K562 (cell line): ENCODE results near the gene MFSD12. TPM values are rescaled to one million over a fixed set of nuclear protein-coding genes. Genes with fewer than 3 reads are reported as not detected.

Experiments
- BHLHE40 ChIP-seq: IDR thresholded peaks from 2 replicates; pipeline ENCODE4 v1.6.1; 2011; ENCODE audit warnings: low read length, improper control_type of control experiment
- CCNT2 ChIP-seq: IDR thresholded peaks from 2 replicates; pipeline ENCODE4 v1.6.1; 2011; ENCODE audit warnings: borderline replicate concordance, low read depth, mild to moderate bottlenecking, moderate library complexity, mixed read lengths, low read length; ENCODE audit not compliant: insufficient read length; ENCODE audit errors: extremely low read depth
- CREM ChIP-seq: IDR thresholded peaks from 2 replicates; pipeline ENCODE4 v1.6.1; 2014; ENCODE audit warnings: antibody characterized with exemption, low read depth
- DDX20 ChIP-seq: fragments of 450-650 bp; IDR thresholded peaks from 2 replicates; pipeline ENCODE4 v1.6.1; 2016; ENCODE audit warnings: missing genetic modification characterization, low read depth, mild to moderate bottlenecking, missing compliant biosample characterization, moderate library complexity
- ETV1 ChIP-seq: fragments of 450-650 bp; conservative IDR thresholded peaks from 2 replicates; pipeline ENCODE4 v1.6.1; 2016; ENCODE audit warnings: missing genetic modification characterization, control low read depth, low read depth, missing compliant biosample characterization
- GATAD2A ChIP-seq: fragments of 450-650 bp; IDR thresholded peaks from 2 replicates; pipeline ENCODE4 v1.6.1; 2017
- HMGN3 ChIP-seq: IDR thresholded peaks from 2 replicates; pipeline ENCODE4 v1.6.1; 2011; ENCODE audit warnings: borderline replicate concordance, low read depth, mild to moderate bottlenecking, mixed read lengths, low read length; ENCODE audit not compliant: insufficient read length; ENCODE audit errors: extremely low read depth
- JUN ChIP-seq, 2 experiments: sonication (generic) in 1 of 2; formaldehyde crosslinking in 1 of 2; IDR thresholded peaks; 2 replicates each; pipeline versions ENCODE4 v1.6.1 to v1.8.0; 2012 to 2022; ENCODE audit warnings: borderline replicate concordance in 2 of 2, mild to moderate bottlenecking in 2 of 2, improper control_type of control experiment in 1 of 2, low read depth in 1 of 2, low read length in 1 of 2, missing genetic modification reagents in 1 of 2
- KLF16 ChIP-seq: IDR thresholded peaks from 2 replicates; pipeline ENCODE4 v1.6.1; 2016; ENCODE audit warnings: antibody characterized with exemption
- MBD2 ChIP-seq: sonication (generic); IDR thresholded peaks from 2 replicates; pipeline ENCODE4 v1.6.1; 2016; ENCODE audit warnings: low read depth, borderline replicate concordance
- NEUROD1 ChIP-seq: fragments of 150-350 bp; IDR thresholded peaks from 2 replicates; pipeline ENCODE4 v1.6.1; 2014; ENCODE audit warnings: borderline replicate concordance, low read length, low read depth; ENCODE audit not compliant: partially characterized antibody
- RBBP5 ChIP-seq: fragments of 200-600 bp; sonication (generic); IDR thresholded peaks from 2 replicates; pipeline ENCODE4 v1.6.1; 2012; ENCODE audit warnings: borderline replicate concordance, mild to moderate bottlenecking, low read length, control low read depth, inconsistent platforms; ENCODE audit not compliant: insufficient read depth, poor library complexity, severe bottlenecking
- RBM17 ChIP-seq: fragments of 200-400 bp; formaldehyde crosslinking; IDR thresholded peaks from 2 replicates; pipeline ENCODE4 v1.6.1; 2017; ENCODE audit warnings: low read depth, mild to moderate bottlenecking, low read length, borderline replicate concordance
- RCOR1 ChIP-seq, 2 experiments: IDR thresholded peaks; 2 replicates each; pipeline ENCODE4 v1.6.1; 2012; ENCODE audit warnings: low read depth in 2 of 2, low read length in 2 of 2, borderline replicate concordance in 1 of 2, improper control_type of control experiment in 1 of 2
- SIRT6 ChIP-seq: IDR thresholded peaks from one replicate; pipeline ENCODE4 v1.6.1; 2012; ENCODE audit warnings: low read depth, mild to moderate bottlenecking, control low read depth, inconsistent platforms, low read length, moderate library complexity
- SREBF1 ChIP-seq: fragments of 150-350 bp; IDR thresholded peaks from 2 replicates; pipeline ENCODE4 v1.6.1; 2014; ENCODE audit warnings: antibody characterized with exemption, low read depth, low read length, borderline replicate concordance
- TAF7 ChIP-seq: fragments of 450-650 bp; IDR thresholded peaks from 2 replicates; pipeline ENCODE4 v1.6.1; 2016; ENCODE audit warnings: missing genetic modification characterization, missing compliant biosample characterization
- TBL1XR1 ChIP-seq, 2 experiments: IDR thresholded peaks; 2 replicates each; pipeline ENCODE4 v1.6.1; 2012; ENCODE audit warnings: improper control_type of control experiment in 2 of 2, low read length in 2 of 2, mild to moderate bottlenecking in 1 of 2
- ZNF239 ChIP-seq: fragments of 250-450 bp; sonication (Bioruptor Pico); IDR thresholded peaks from 2 replicates; pipeline ENCODE4 v1.4.0; 2020; ENCODE audit warnings: mild to moderate bottlenecking
- ZNF311 ChIP-seq: fragments of 250-450 bp; sonication (Bioruptor Pico); IDR thresholded peaks from 2 replicates; pipeline ENCODE4 v1.4.0; 2020; ENCODE audit warnings: mild to moderate bottlenecking, moderate library complexity
- polyA plus RNA-seq, 8 experiments: library from polyadenylated mRNA; depleted of rRNA in 4 of 8; stranded (reverse) in 5 of 8; unstranded in 3 of 8; fragments of >200 nt; fragmentation: Nextera tagmentation in 2 of 8; fragmentation: Illumina TruSeq in 1 of 8; extraction: Ambion mirVana in 2 of 8; extraction: Trizol in 1 of 8; gene quantifications; 2 replicates each; pipeline versions ENCODE4 v1.2.1 to v1.2.3, GENCODE V29; 2011 to 2014; ENCODE audit warnings: inconsistent platforms in 1 of 8, missing spikeins in 1 of 8
- total RNA-seq, 7 experiments: library from RNA; depleted of rRNA in 6 of 7; stranded (reverse); fragments of >200 nt in 6 of 7; fragmentation: Illumina TruSeq in 2 of 7; extraction: Trizol in 2 of 7; gene quantifications; 2 replicates each; pipeline versions ENCODE4 v1.2.1 to v1.2.3, GENCODE V29; 2011 to 2021; ENCODE audit warnings: low replicate concordance in 1 of 7
- TF ChIP-seq, protein P1 (sequence below): sonication (generic); formaldehyde crosslinking; IDR thresholded peaks from 2 replicates; pipeline ENCODE4 v1.8.0; 2022; ENCODE audit warnings: mild to moderate bottlenecking, missing genetic modification reagents
- TF ChIP-seq, protein P2 (sequence below): fragments of 450-650 bp; formaldehyde crosslinking; IDR thresholded peaks from 2 replicates; pipeline ENCODE4 v1.4.0; 2020; ENCODE audit warnings: mild to moderate bottlenecking, moderate library complexity
- TF ChIP-seq, protein P3 (sequence below): conservative IDR thresholded peaks from 2 replicates; pipeline ENCODE4 v1.6.1; 2011; ENCODE audit warnings: low read depth, mild to moderate bottlenecking, low read length; ENCODE audit not compliant: control insufficient read depth

The MFSD12 gene
- total and polyA plus RNA-seq, 9 of the 15 experiments (the other 6 are each of a cell fraction or from before 2014, with no cell fraction given), result 0.69 to 112 (median 31.8) TPM

DNA sequence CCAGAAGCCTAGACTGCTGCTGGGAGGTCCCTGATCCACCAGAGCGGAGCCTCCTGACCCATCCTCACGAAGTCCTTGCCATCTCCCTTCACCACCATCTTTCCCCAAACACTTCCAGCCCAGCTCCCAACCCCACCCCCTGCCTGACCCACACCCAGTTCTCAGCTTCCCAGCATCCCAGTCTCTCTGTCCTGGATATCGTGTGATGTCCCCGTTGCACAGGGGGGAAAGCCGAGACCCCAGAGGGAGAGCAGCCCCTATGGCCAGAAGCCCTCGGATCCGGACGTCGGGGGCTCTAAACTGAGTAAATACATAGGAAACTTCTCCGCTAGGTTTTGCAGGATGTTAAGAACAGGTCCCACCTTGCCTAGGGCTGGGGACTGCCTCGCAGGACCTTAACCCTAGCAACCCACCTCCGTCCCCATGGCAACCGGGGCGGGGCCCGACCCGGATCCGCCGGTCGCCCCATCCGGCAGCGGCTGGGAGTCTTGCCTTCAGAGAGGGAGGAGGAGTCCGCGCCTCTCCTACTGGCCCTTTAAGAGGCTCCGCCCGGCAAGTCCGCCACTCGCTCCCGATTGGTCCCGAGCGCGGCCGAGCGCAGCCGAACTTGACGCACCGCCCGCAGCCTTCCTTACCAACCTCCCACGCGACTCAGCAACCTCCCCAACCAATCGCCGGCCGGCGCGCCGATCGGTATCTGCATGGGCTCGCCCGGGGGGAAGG is 14.9 kb upstream of the MFSD12 start (continued):
- TF ChIP-seq RBBP5 (peak; percentile 32), RCOR1 (IDR thresholded peaks at IDR 0.05; ENCODE audit: borderline replicate concordance in 1 of 2, low read depth in 2 of 2, low read length in 2 of 2) (peak in 1 of 2 experiments; percentile 66; a peak in 1 of 4 replicates), RBM17 (no peak), ZNF239 (no peak), CCNT2 (peak; percentile 83), MBD2 (peak; percentile 87), TAF7 (tag) (no peak), BHLHE40 (peak; percentile 78), GATAD2A (peak; percentile 98), ETV1 (0 out of 2 replicates have a peak, but pooled peaks have one; percentile 18), CREM (peak; percentile 78), SIRT6 (no peak), SREBF1 (0 out of 2 replicates have a peak, but pooled peaks have one; percentile 27), JUN (IDR thresholded peaks at IDR 0.05; ENCODE audit: borderline replicate concordance, low read depth, low read length) (no peak), JUN (CRISPR knock-in tag; IDR thresholded peaks at IDR 0.05; ENCODE audit: borderline replicate concordance) (no peak), NEUROD1 (peak; percentile 90), DDX20 (tag) (no peak), KLF16 (peak; percentile 79), ZNF311 (CRISPR knock-in tag) (no peak), TBL1XR1 (IDR thresholded peaks at IDR 0.05; ENCODE audit: low read length in 2 of 2) (peak in 1 of 2 experiments; percentile 33; a peak in 1 of 4 replicates), HMGN3 (peak; percentile 80)
- TF ChIP-seq, protein P1, sequence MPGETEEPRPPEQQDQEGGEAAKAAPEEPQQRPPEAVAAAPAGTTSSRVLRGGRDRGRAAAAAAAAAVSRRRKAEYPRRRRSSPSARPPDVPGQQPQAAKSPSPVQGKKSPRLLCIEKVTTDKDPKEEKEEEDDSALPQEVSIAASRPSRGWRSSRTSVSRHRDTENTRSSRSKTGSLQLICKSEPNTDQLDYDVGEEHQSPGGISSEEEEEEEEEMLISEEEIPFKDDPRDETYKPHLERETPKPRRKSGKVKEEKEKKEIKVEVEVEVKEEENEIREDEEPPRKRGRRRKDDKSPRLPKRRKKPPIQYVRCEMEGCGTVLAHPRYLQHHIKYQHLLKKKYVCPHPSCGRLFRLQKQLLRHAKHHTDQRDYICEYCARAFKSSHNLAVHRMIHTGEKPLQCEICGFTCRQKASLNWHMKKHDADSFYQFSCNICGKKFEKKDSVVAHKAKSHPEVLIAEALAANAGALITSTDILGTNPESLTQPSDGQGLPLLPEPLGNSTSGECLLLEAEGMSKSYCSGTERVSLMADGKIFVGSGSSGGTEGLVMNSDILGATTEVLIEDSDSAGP (CRISPR knock-in tag), result peak; percentile 96
- TF ChIP-seq, protein P2, sequence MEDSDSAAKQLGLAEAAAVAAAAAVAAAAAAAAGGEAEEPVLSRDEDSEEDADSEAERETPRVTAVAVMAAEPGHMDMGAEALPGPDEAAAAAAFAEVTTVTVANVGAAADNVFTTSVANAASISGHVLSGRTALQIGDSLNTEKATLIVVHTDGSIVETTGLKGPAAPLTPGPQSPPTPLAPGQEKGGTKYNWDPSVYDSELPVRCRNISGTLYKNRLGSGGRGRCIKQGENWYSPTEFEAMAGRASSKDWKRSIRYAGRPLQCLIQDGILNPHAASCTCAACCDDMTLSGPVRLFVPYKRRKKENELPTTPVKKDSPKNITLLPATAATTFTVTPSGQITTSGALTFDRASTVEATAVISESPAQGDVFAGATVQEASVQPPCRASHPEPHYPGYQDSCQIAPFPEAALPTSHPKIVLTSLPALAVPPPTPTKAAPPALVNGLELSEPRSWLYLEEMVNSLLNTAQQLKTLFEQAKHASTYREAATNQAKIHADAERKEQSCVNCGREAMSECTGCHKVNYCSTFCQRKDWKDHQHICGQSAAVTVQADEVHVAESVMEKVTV (CRISPR knock-in tag), result peak; percentile 100
- TF ChIP-seq, protein P3, sequence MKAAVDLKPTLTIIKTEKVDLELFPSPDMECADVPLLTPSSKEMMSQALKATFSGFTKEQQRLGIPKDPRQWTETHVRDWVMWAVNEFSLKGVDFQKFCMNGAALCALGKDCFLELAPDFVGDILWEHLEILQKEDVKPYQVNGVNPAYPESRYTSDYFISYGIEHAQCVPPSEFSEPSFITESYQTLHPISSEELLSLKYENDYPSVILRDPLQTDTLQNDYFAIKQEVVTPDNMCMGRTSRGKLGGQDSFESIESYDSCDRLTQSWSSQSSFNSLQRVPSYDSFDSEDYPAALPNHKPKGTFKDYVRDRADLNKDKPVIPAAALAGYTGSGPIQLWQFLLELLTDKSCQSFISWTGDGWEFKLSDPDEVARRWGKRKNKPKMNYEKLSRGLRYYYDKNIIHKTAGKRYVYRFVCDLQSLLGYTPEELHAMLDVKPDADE, result 0 out of 2 replicates have a peak, but pooled peaks have one; percentile 12
